T-helper 9 cell (primary cell): ENCODE data around the gene AMPD3.

ENCODE experiments used
- DNase-seq: peaks from one replicate; pipeline ENCODE4 v3.0.0-alpha.2; 2020

Gene AMPD3

GRCh38 chr11:10490398-10491241, 35.6 kb downstream of the AMPD3 start:
- DNase-seq = no peak

- no peak for DNase-seq
Observed at GRCh38 chr11:10492084-10492483, 37.0 kb downstream of the AMPD3 start.

- DNase-seq = no peak
Observed at GRCh38 chr11:10493041-10493663, 38.1 kb downstream of the AMPD3 start.

DNA sequence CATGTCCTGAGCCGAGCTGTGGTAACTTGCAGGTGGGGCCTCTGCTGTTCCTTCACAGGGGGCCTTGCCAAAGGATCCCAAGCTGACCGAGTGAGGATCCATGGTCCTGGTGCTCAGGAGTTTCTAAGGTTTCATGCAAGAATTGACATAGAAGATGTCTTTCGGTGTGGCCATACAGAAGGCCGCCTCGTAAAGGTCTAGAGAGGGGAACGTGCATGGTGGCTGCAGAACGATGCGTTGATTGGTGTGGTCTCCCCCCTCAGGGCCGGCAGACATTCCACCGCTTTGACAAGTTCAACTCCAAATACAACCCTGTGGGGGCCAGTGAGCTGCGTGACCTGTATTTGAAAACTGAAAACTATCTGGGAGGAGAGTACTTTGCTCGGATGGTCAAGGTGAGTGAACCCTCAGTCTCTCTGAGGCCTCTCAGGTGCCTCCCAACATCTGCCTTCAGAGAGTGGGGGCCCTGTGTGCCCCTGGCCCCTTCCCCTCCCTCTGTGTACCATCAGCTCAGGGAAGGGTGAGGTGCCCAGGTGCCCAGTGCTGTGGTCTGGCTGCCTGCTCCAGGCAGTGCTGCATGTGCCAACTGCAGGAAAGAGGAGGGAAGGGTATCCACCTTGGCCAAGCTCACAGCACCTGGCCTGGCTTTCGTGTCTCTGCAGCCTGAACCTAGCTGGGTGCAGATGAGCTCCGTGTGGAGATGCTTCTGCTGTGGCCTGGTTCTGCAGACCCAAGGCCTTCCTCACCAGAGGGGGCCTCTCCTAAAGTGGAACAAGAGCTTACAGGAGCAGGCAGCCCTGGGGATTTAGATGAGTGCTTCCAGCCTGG, 39.8 kb downstream of the AMPD3 start:
- DNase-seq = no peak

DNA sequence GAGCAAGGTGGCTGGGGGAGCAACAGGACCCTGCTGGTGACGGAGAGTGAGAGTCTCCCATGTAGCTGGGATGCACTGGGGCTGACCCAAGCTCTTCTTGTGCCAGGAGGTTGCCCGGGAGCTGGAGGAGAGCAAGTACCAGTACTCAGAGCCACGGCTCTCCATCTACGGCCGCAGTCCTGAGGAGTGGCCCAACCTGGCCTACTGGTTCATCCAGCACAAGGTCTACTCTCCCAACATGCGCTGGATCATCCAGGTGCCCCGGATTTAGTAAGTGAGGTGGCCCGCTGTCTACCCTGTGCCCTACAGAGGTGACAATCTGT, 40.4 kb downstream of the AMPD3 start:
- no peak for DNase-seq

DNA sequence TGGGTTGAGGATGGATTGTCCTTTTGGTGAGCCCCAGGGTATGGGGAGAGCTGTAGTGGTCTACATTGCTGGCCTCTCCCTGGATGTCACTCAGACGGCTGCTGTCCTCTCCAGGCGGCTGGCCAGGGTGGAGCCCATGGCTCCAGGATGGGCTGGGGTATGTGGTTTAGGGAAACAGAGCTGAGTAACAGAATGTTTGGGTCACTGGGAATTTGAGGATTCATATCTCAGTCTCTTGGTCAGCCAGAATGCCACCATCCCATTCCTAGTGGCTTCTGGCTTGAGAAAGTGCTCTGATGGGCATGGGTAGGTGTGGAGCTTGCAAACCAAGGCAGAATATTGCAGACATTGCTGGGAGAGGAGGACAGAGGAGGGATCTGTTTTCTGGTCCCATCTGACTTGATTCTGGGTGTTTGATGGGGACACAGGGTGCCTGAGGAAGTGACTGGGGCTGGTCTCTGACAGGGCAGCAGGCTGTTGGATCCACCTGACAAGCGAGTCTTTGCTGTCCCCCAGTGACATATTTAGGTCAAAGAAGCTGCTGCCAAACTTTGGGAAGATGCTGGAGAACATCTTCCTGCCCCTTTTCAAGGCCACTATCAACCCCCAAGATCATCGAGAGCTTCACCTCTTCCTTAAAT, 41.4 kb downstream of the AMPD3 start:
- DNase-seq = no peak

DNA sequence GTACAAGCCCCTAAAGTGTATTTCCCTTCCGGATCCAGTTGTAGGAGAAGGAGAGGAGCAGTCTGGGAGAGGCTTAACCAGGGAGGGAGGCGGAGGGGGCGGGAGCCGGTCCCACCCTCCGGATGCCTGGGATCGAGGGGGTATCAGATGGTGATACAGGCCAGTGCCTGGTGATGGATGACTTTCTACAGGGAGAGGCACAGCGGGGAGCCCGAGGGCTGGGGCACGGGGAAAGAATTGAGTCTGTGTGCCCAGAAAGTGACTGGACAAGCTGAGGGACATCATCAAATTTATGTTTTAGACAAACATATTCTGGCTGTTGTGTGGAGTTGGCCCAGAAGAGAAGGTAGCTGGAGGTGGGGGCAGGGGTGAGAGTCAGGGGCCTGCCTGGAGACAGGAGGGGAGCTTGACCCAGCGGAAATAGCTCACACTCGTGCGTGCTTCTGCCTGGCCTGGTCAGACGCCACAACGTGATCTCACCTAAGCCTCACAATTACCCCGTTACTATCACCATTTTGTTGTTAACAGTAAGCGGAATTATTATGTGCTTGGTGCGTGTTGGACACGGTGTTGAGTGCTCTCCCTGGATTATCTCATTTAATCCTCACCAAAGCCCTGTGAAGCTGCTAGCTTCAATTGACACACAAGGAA, 42.4 kb downstream of the AMPD3 start:
- DNase-seq = no peak

DNA sequence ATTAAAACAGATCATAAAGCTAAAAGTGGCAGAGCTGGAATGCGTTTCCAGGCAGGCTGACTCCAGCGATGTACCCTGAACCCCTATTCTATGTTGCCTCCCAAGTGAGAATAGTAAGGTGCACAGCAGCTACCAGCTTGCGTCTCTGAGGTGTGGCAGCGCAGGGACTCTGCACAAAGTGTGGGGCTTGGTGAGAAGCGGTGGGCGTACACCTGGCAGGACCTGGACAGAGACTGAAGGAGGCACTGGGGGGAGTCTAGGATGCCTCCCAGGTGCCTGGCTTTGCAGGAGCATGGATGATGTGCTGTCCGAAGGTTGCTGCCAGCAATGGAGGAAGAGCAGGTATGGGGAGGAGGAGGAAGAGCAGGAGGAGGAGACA, 42.9 kb downstream of the AMPD3 start:
- DNase-seq = no peak

GRCh38 chr11:10498426-10499250, 43.6 kb downstream of the AMPD3 start:
- DNase-seq = no peak

DNA sequence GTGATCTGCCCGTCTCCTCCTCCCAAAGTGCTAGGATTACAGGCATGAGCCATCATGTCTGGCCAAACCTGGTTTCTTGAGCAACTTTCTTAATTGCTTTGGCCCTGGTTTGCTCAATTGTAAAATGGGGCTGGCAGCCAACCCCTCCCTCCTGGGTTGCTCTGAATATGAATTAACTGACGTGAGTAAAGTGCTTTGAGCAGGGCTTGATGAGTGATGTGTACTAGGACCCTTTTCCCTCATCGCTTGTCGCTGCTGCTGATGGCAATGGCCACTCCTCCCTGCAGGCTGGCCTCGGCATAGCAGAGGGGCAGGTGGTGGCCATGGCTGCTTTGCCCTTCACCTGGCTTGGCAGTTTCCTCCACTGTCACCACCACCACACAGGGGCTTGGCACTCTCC, 44.4 kb downstream of the AMPD3 start:
- no peak for DNase-seq

DNA sequence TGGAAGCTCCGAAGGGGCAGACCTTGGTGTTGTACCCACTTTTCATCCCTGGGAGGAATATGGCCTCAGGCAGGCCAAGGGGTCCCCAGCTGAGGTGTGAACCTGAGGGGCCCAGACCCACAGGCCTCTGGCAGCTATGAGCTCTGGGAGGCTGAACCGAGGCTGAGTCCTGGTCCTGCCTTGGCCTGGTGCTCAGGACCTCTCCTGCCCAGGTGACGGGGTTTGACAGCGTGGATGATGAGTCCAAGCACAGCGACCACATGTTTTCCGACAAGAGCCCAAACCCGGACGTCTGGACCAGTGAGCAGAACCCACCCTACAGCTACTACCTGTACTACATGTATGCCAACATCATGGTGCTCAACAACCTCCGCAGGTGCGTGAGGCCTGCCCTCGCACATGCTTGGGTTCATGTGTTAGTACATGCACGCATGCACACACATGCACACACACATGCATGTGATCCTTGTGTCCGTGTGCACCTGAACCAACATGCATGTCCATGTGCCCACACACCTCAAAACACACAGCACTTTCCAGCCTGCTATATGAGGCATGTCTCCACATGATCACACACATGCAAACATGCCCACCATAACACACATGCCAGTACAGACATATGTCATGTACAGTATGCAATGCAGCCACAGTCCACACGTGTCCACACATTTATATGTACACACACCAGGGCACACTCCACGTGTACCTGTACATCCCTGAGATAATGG, 45.0 kb downstream of the AMPD3 start:
- no peak for DNase-seq

DNA sequence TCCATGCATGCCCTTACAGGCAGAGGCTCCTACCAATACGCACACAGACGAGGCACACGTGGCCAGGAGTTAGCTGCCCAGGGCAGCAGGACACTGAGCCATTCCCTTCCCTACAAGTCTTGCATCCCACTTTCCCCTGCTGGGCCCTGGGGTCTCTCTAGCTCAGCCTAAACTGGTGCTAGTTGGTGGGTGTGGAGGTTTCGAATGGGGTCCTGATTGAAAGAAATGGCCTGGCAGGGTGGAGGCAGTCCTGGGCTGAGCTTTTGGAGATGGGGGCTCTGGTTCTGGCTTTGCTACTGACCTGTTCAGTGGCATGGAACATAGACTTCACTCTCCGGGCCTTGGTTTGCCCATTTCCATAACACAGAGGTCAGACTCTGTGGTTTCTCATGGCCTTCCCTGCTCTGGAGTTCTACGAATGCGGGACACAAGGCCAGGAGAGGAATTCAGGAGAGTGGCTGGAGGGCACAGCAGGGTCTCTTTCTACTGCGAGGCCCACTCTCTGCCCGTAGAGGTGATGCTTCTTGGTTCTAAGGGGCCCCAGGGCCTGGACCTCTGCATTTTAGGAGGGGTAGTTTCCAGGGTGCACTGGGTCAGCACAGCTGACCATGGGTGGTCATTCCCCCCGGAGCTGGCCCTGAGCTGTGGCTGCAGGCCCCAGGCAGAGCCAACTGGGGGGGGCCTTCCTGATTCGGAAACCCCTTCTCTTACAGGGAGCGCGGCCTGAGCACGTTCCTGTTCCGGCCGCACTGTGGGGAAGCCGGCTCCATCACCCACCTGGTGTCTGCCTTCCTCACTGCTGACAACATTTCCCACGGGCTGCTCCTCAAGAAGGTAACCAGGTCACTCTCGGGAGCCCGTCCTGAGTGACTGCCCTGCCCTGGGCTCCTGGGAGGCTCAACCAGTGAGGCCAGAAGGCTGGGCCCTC, 46.0 kb downstream of the AMPD3 start:
- no peak for DNase-seq

DNA sequence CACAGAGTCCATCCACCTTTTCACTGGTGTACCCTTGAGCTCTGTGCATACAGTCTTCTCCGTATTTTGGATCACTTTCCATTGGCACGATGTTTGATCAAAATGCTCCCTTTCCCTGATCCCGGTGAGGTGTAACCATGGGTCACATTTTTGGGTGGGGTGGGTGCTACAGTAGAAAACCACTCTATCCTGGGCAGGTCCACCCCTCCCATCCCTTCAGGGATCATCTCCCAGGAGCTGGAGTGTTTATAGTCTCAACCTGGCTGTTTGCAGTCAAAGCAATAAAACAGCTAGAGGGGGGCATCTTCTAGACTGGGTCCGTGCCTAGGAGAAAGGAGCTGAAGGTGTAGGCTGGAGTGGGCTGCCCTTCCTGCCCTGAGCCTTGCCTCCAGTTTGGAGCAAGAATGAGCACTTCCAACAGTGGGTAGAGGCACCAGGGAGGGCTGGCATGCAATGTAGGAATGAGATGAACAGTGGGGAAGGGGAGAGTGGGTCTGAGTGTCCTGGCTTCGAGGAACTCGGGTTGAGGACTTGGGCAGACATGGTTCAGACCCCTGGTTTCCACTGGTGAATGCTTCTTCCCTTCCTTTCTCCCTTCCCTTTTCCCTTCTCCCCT, 47.1 kb downstream of the AMPD3 start:
- DNase-seq = no peak

- DNase-seq = no peak
Observed at GRCh38 chr11:10502770-10503169, 47.7 kb downstream of the AMPD3 start.

- DNase-seq = no peak
Observed at GRCh38 chr11:10503221-10503620, 48.2 kb downstream of the AMPD3 start.

- DNase-seq = no peak
Observed at GRCh38 chr11:10503777-10504480, 48.9 kb downstream of the AMPD3 start.

GRCh38 chr11:10504490-10504889, 49.4 kb downstream of the AMPD3 start:
- DNase-seq = no peak

- no peak for DNase-seq
Observed at GRCh38 chr11:10505278-10506007, 50.4 kb downstream of the AMPD3 start.
